Erythroblast (primary cell): ENCODE data around the gene TNRC6B.

ENCODE experiments used
- GATA1 ChIP-seq: IDR thresholded peaks from 2 replicates; pipeline ENCODE4 v1.6.1; 2011; ENCODE audit warnings: low read depth, mild to moderate bottlenecking, control low read depth, low read length, moderate library complexity
- POLR2A ChIP-seq: IDR thresholded peaks from 2 replicates; pipeline ENCODE4 v1.6.1; 2011; ENCODE audit warnings: mild to moderate bottlenecking, low read length

- TF ChIP-seq POLR2A = no peak
- TF ChIP-seq GATA1 = no peak
These were observed 200.2 kb downstream of the TNRC6B start for GRCh38 chr22:40377931-40378330.
